ENCODE data around the gene UBE2J2. TPM values are rescaled to one million over a fixed set of nuclear protein-coding genes. Genes with fewer than 3 reads are reported as not detected.

The UBE2J2 gene
- total RNA-seq, 4 donors from 2014 or later, result 33.0 to 58.4 (median 36.2) TPM

DNA sequence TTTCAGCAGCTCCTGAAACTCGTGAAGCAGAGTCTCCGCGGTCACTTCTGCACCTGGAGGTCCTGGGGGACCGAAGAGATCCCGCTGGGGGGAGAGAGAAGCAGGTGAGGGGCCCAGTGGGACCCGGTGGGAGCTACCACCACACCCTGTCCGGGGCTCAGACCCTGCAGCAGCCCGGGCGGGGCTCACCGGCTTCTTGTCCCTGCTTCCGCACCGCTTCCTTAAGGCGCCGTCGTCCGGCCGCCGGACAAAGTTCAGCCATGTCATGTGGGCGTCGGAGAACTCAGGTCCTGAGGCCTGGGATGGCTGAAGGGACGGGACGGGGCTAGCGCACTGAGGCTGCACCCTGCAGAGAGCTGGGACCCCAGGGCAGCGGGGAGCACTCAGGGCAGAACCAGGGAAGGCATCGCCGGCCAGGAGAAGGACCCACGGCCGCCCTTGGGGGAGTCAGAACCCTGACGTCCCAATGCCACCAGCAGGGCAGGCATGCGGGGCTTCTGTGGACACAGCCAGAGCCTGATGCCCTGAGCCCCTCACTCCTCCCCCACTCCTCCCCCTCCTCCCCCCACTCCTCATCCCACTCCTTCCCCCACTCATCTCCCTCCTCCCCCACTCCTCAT, 29.4 kb downstream of the UBE2J2 start:
- H3K27ac ChIP-seq, result no peak overlapping the region
- H3K9me3 ChIP-seq, result no peaks in the 10 kb centered on the region
- 70 to 84% methylated on average over 10 to 30 of the region's 30 CpGs for WGBS, 2 donors
- DNase-seq, result no peak
- H3K4me1 ChIP-seq, result peaks cover 0 to 10% of the 10 kb centered on the region in 2 donors
- no peaks in the 10 kb centered on the region for H3K36me3 ChIP-seq
- no peaks in the 10 kb centered on the region for H3K27me3 ChIP-seq
- intact Hi-C loops (cut with DNase I), result no loop called here
- no peak overlapping the region for H3K4me3 ChIP-seq (replicated peaks in 1 of 3)
- TF ChIP-seq, protein P1, sequence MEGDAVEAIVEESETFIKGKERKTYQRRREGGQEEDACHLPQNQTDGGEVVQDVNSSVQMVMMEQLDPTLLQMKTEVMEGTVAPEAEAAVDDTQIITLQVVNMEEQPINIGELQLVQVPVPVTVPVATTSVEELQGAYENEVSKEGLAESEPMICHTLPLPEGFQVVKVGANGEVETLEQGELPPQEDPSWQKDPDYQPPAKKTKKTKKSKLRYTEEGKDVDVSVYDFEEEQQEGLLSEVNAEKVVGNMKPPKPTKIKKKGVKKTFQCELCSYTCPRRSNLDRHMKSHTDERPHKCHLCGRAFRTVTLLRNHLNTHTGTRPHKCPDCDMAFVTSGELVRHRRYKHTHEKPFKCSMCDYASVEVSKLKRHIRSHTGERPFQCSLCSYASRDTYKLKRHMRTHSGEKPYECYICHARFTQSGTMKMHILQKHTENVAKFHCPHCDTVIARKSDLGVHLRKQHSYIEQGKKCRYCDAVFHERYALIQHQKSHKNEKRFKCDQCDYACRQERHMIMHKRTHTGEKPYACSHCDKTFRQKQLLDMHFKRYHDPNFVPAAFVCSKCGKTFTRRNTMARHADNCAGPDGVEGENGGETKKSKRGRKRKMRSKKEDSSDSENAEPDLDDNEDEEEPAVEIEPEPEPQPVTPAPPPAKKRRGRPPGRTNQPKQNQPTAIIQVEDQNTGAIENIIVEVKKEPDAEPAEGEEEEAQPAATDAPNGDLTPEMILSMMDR (IDR thresholded peaks at IDR 0.05), result no peak
- TF ChIP-seq POLR2A (IDR thresholded peaks at IDR 0.05), result no peak

DNA sequence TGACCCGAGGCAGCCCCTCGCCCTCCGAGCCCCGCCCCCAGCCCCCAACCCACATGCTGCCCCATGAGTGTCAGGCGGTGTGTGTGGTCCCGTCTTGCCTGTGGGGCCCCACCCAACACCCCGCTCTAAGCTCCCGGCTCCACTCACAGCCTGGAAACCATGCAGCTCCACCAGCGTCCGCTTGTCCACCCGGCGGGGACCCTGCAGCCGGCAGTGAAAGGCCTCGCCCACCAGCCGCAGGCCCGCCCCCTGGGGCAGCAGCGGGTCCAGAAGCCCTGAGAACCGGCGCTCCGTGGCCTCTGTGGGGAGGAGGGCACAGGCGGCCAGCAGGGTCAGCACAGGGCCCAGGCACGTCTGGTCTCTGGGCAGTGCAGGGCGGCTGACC, 29.9 kb downstream of the UBE2J2 start:
- no peak for TF ChIP-seq POLR2A (IDR thresholded peaks at IDR 0.05)
- TF ChIP-seq, protein P1 (IDR thresholded peaks at IDR 0.05), result no peak
- H3K27ac ChIP-seq, result no peak overlapping the region
- H3K36me3 ChIP-seq, result no peaks in the 10 kb centered on the region
- no peak for DNase-seq
- 66 to 82% methylated on average over 12 to 23 of the region's 23 CpGs for WGBS, 2 donors
- no peaks in the 10 kb centered on the region for H3K9me3 ChIP-seq
- no peak overlapping the region for H3K4me3 ChIP-seq (replicated peaks in 1 of 3)
- intact Hi-C loops (cut with DNase I), result no loop called here
- peaks cover 0 to 10% of the 10 kb centered on the region in 2 donors for H3K4me1 ChIP-seq
- H3K27me3 ChIP-seq, result no peaks in the 10 kb centered on the region

DNA sequence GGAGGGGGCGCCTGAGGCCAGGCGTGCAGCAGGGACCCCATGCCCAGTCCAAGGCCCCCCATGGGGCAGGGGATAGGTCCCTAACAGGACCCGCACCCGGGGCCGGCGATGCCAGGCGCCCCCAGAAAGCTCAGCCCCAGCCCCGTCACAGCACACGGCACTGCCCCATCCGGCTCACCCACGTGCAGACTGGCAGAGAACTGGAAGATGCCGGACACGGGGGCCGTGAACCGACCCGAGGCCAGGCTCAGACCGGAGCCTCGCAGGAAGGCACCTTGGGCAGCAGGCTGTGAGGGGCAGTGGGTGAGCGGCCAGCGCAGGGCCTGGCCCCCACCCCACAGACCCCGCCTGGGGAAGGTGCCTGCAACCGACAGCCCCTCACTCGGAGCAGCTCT, 30.4 kb downstream of the UBE2J2 start:
- DNase-seq, result no peak
- intact Hi-C loops (cut with DNase I), result no loop called here
- no peak for TF ChIP-seq POLR2A (IDR thresholded peaks at IDR 0.05)
- TF ChIP-seq, protein P1 (IDR thresholded peaks at IDR 0.05), result no peak
- Histone ChIP-seq H3K27me3 (no peaks in the 10 kb centered on the region), H3K36me3 (no peaks in the 10 kb centered on the region), H3K27ac (no peak overlapping the region), H3K4me1 (peaks cover 0 to 10% of the 10 kb centered on the region in 2 donors), H3K9me3 (no peaks in the 10 kb centered on the region), H3K4me3 (replicated peaks in 1 of 3) (no peak overlapping the region)
- whole genome bisulfite sequencing, 2 donors, result 100% methylated on average over 3 to 4 of the region's 23 CpGs

DNA sequence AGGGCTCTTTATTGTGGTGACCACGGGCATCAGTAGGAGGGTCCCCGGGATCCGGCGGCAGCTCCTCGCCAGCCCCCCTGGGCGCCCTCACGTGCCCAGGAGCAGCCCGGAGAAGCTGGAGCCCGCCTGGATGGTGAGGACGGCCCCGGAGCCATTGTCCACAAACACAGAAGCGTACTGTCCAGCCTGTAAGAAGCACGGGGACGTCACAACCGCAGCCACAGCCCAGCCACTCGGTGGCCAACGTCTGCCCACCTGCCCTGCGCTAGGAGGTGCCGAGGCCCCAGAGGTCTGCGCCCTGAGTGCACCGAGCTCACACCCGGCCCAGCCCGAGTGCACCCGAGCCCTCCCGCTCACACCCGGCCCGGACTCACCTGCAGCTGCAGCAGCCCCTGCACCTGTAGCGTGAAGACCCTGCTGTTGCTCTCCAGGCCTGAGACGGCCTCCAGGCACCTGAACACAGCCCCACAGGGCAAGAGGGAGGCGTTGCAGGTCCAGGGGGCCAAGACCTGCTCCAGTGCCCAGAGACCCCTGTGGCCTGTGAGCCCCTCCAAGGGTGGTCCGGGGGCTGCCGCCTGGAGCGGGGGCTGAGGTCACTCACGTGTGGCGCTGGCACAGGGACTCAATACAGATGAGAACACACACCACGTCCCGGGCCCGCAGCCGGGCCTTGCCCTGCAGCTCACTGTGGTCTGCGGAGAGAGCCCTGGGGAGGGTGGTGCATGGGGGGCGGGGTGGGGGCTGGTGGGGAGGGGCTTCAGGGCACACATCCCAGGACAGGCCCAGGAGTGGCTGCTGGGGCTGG, 31.0 kb downstream of the UBE2J2 start:
- no peak for DNase-seq
- WGBS, 2 donors, result 90 to 94% methylated on average over 11 to 29 of the region's 41 CpGs
- no peaks in the 10 kb centered on the region for H3K27me3 ChIP-seq

More for the DNA sequence above, 31.0 kb downstream of the UBE2J2 start:
- H3K27ac ChIP-seq, result no peak overlapping the region
- H3K4me3 ChIP-seq (replicated peaks in 1 of 3), result no peak overlapping the region
- intact Hi-C loops (cut with DNase I), result no loop called here
- no peaks in the 10 kb centered on the region for H3K36me3 ChIP-seq
- TF ChIP-seq POLR2A (IDR thresholded peaks at IDR 0.05), result no peak
- TF ChIP-seq, protein P1 (IDR thresholded peaks at IDR 0.05), result no peak
- peaks cover 0 to 14% of the 10 kb centered on the region in 2 donors for H3K4me1 ChIP-seq
- no peaks in the 10 kb centered on the region for H3K9me3 ChIP-seq
